A549 treated with GW870086 at 1 μM for 4 hours (cell line): ENCODE results near the gene PDCL2. TPM values are rescaled to one million over a fixed set of nuclear protein-coding genes. Genes with fewer than 3 reads are reported as not detected.

Source experiments
- total RNA-seq: library from RNA; stranded (reverse); fragments of 200-300 nt; extraction: Qiagen RNA extraction; gene quantifications from 5 replicates; pipeline ENCODE4 v1.2.3, GENCODE V29; 2022; ENCODE audit warnings: low read depth

The PDCL2 gene
- not detected in 5 replicates for total RNA-seq

GRCh38 chr4:55592014-55592413 is at the start of gene PDCL2:
TSS of gene PDCL2 (minus strand) at chr4:55592245. CDS start at chr4:55592109, 136 bp downstream.

GRCh38 chr4:55635741-55636655 is 44.0 kb upstream of the PDCL2 start, which contains the start of gene NMU:
TSS of gene NMU (minus strand) at chr4:55636298. CDS start at chr4:55636192, 106 bp downstream.

GRCh38 chr4:55546756-55547465 is 45.1 kb downstream of the PDCL2 start, which contains the start of gene CLOCK:
TSS of gene CLOCK (minus strand) at chr4:55546909. CDS start at chr4:55482785, 64,124 bp downstream.

Other genes starting within 250 kb of the PDCL2 start
- 6.5 to 13.3 TPM (median 11.0 TPM) in 5 replicates for gene SRD5A3, start 246.0 kb downstream of the PDCL2 start, total RNA-seq
- gene TMEM165, start 196.3 kb downstream of the PDCL2 start, total RNA-seq = 47.3 to 65.8 TPM (median 57.8 TPM) in 5 replicates
- gene CLOCK, start 45.3 kb downstream of the PDCL2 start, total RNA-seq = 2.9 to 6.1 TPM (median 4.8 TPM) in 5 replicates
- gene NMU, start 44.1 kb upstream of the PDCL2 start, total RNA-seq = 0.37 to 1.1 TPM (median 0.82 TPM) in 5 replicates
- gene EXOC1L, start 227.5 kb upstream of the PDCL2 start, total RNA-seq = not detected in 5 replicates